DOHH2 (cell line): ENCODE data around the gene LRRC3.

Source experiments
- H3F3A ChIP-seq: fragments of 200-600 bp; sonication (generic), shearing (Covaris generic); 2 replicates; pipeline ENCODE4 v1.6.0; 2016; ENCODE audit warnings: antibody characterized with exemption, mild to moderate bottlenecking; ENCODE audit not compliant: control insufficient read depth, insufficient read depth
- H3K27ac ChIP-seq: fragments of 200-600 bp; sonication (generic); 2 replicates; pipeline ENCODE4 v1.5.1; 2014; ENCODE audit warnings: low read depth, mild to moderate bottlenecking, low read length, moderate library complexity
- H3K27me3 ChIP-seq: fragments of 200-600 bp; sonication (generic); 2 replicates; pipeline ENCODE4 v1.6.1; 2014; ENCODE audit warnings: mild to moderate bottlenecking, low read length, mixed read lengths; ENCODE audit not compliant: control insufficient read depth
- H3K36me3 ChIP-seq: fragments of 200-600 bp; sonication (generic); 2 replicates; pipeline ENCODE4 v1.6.1; 2014; ENCODE audit warnings: mild to moderate bottlenecking, low read length, moderate library complexity, mixed read lengths; ENCODE audit not compliant: control insufficient read depth
- H3K4me1 ChIP-seq: fragments of 200-600 bp; sonication (generic); 2 replicates; pipeline ENCODE4 v1.6.1; 2014; ENCODE audit warnings: mild to moderate bottlenecking, low read length, mixed read lengths; ENCODE audit not compliant: control insufficient read depth
- H3K4me2 ChIP-seq: fragments of 200-600 bp; sonication (generic); 2 replicates; pipeline ENCODE4 v1.6.0; 2014; ENCODE audit warnings: mild to moderate bottlenecking, low read length, moderate library complexity
- H3K4me3 ChIP-seq: fragments of 200-600 bp; sonication (generic); 2 replicates; pipeline ENCODE4 v1.5.1; 2014; ENCODE audit warnings: mild to moderate bottlenecking, low read length, mixed read lengths
- H3K79me2 ChIP-seq: fragments of 200-600 bp; sonication (generic); 2 replicates; pipeline ENCODE4 v1.6.1; 2014; ENCODE audit warnings: mild to moderate bottlenecking, low read length, mixed read lengths; ENCODE audit not compliant: control insufficient read depth
- H3K9me2 ChIP-seq: fragments of 200-600 bp; sonication (generic); replicated peaks from 2 replicates; pipeline ENCODE4 v1.6.1; 2014; ENCODE audit warnings: mild to moderate bottlenecking, low read length, mixed read lengths; ENCODE audit not compliant: control insufficient read depth
- H3K9me3 ChIP-seq: fragments of 200-600 bp; sonication (generic); 2 replicates; pipeline ENCODE4 v1.6.1; 2014; ENCODE audit warnings: antibody characterized with exemption, low read length, mixed read lengths; ENCODE audit not compliant: control insufficient read depth, insufficient read depth
- H4K20me1 ChIP-seq: fragments of 200-600 bp; sonication (generic); 2 replicates; pipeline ENCODE4 v1.6.0; 2014; ENCODE audit warnings: low read depth, mild to moderate bottlenecking, antibody characterized with exemption, low read length, moderate library complexity; ENCODE audit not compliant: control insufficient read depth, insufficient read depth
- EZH2phosphoT487 ChIP-seq: fragments of 200-600 bp; sonication (generic); IDR thresholded peaks from 2 replicates; pipeline ENCODE4 v1.6.1; 2017; ENCODE audit warnings: borderline replicate concordance, mild to moderate bottlenecking, antibody characterized with exemption, low read length, moderate library complexity, mixed read lengths
- TF ChIP-seq, protein P1 (sequence below): fragments of 200-600 bp; sonication (generic); IDR thresholded peaks from one replicate; pipeline ENCODE4 v1.5.1; 2014; ENCODE audit warnings: antibody characterized with exemption, mild to moderate bottlenecking, low read depth, low read length; ENCODE audit not compliant: poor library complexity, severe bottlenecking

LRRC3 gene

DNA sequence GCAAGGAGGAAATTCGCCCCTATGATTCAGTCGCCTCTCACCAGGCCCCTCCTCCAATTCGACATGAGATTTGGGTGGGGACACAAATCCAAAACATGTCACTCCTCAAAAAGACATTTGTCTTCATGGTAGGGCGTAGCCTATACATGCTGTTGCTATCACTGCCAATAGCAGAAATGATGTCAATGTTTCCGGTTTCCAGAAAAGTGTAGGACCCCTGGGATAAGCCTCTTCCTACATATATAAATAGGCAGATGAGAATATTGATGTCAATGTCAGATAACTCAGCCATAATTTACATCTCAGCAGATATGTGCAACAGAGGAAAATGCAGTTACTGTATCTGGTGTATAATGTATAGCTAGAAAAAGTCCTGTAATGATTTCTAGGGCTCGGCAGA, 16.7 kb downstream of the LRRC3 start:
- Histone ChIP-seq H3K9me3 (no peaks in the 10 kb centered on the region), H3K4me2 (no peak overlapping the region), H3K9me2 (no peaks in the 10 kb centered on the region), H3K79me2 (no peaks in the 10 kb centered on the region), H3K4me1 (no peaks in the 10 kb centered on the region), H3K36me3 (no peaks in the 10 kb centered on the region), H3K27me3 (no peaks in the 10 kb centered on the region), H3K4me3 (no peak overlapping the region), H3K27ac (no peak overlapping the region), H4K20me1 (no peaks in the 10 kb centered on the region), H3F3A (no peaks in the 10 kb centered on the region)
- TF ChIP-seq, protein P1, sequence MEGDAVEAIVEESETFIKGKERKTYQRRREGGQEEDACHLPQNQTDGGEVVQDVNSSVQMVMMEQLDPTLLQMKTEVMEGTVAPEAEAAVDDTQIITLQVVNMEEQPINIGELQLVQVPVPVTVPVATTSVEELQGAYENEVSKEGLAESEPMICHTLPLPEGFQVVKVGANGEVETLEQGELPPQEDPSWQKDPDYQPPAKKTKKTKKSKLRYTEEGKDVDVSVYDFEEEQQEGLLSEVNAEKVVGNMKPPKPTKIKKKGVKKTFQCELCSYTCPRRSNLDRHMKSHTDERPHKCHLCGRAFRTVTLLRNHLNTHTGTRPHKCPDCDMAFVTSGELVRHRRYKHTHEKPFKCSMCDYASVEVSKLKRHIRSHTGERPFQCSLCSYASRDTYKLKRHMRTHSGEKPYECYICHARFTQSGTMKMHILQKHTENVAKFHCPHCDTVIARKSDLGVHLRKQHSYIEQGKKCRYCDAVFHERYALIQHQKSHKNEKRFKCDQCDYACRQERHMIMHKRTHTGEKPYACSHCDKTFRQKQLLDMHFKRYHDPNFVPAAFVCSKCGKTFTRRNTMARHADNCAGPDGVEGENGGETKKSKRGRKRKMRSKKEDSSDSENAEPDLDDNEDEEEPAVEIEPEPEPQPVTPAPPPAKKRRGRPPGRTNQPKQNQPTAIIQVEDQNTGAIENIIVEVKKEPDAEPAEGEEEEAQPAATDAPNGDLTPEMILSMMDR: no peak
- TF ChIP-seq EZH2phosphoT487: no peak

- no peaks in the 10 kb centered on the region for H3F3A ChIP-seq
- H3K36me3 ChIP-seq: no peaks in the 10 kb centered on the region
- H3K27me3 ChIP-seq: no peaks in the 10 kb centered on the region
- H4K20me1 ChIP-seq: no peaks in the 10 kb centered on the region
- H3K4me3 ChIP-seq: no peak overlapping the region
- no peaks in the 10 kb centered on the region for H3K9me3 ChIP-seq
- no peaks in the 10 kb centered on the region for H3K9me2 ChIP-seq
- no peak overlapping the region for H3K27ac ChIP-seq
- H3K79me2 ChIP-seq: no peaks in the 10 kb centered on the region
- H3K4me1 ChIP-seq: no peaks in the 10 kb centered on the region
- TF ChIP-seq EZH2phosphoT487: no peak
- TF ChIP-seq, protein P1: no peak
- no peak overlapping the region for H3K4me2 ChIP-seq
Measured at GRCh38 chr21:44473915-44474555, 18.7 kb downstream of the LRRC3 start.

- Histone ChIP-seq H3K4me2 (no peak overlapping the region), H3K4me1 (no peaks in the 10 kb centered on the region), H3K4me3 (no peak overlapping the region), H3K27ac (no peak overlapping the region), H3K79me2 (no peaks in the 10 kb centered on the region), H3F3A (no peaks in the 10 kb centered on the region), H3K27me3 (no peaks in the 10 kb centered on the region), H3K36me3 (no peaks in the 10 kb centered on the region), H3K9me2 (no peaks in the 10 kb centered on the region), H3K9me3 (no peaks in the 10 kb centered on the region), H4K20me1 (no peaks in the 10 kb centered on the region)
- no peak for TF ChIP-seq EZH2phosphoT487
- TF ChIP-seq, protein P1: no peak
Measured at GRCh38 chr21:44475266-44475845, 20.0 kb downstream of the LRRC3 start.
